GM19397 (cell line): ENCODE results near the gene CPNE4.
"Not testable (repeated sequence)": the region's sequence is repeated elsewhere in the genome, so short reads cannot be mapped to it uniquely, and the experiment has no call there.

Experiments
- ATAC-seq: cut with Tn5 transposase; IDR thresholded peaks from one replicate; pipeline ENCODE4 v1.9.1; 2021; ENCODE audit warnings: mild to moderate bottlenecking, moderate library complexity; ENCODE audit not compliant: unreplicated experiment

CPNE4 gene

GRCh38 chr3:132034486-132035464 is at the start of gene CPNE4:
CPNE4 (minus strand) TSS chr3:132035014.
- ATAC-seq, result peak; percentile 91

DNA sequence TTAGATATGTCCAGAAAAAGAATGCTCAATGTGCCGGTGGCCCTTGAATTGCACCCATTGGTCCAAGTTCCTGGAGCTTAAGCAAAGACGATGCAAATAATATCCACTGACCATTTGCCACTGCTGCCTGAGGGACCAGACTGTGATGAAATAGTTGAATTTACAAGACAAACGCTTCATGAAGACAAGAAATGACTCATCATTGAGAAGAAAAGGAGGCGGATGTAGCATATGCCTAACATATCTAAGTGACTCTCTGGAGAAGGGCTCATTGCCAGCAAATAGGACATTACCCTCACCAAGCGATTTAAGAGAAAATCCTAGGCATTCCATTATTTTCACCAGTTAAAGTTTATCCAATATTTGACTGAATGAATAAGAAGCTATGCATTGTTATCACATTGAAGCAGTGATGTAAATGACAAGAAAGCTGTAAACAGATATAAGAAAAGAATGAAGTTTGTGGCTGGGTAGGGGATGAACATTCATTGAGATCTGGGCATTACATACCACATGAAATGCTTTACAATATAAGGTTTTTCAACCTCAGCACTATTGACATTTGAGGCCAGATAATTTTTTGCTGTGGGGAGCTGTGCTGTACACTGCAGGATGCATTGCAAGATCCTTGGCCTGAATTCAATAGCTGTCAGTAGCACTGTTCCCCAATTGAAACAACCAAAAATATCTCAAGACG is 48.9 kb upstream of the CPNE4 start:
- ATAC-seq, result no peak

DNA sequence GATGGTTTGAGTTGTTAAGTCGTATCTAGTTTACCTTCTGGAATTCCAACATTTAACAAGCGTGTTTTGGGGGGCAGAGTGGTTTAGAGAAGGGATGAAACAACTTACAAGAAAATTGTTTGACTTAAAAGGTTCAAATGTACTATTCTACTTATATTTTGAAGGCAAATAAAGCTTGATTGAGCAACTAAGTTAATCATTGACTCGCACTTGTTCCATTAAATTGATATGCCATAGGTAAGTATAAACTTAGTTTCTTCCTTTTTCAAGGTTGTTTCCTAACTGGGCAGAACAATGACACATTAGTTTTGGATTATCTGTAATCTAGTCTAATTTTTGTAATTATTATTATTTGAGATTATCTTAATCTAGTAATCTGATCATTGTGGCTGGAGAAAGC is 48.3 kb upstream of the CPNE4 start:
- no peak for ATAC-seq

GRCh38 chr3:132079147-132079546 is 44.3 kb upstream of the CPNE4 start:
- ATAC-seq, result no peak

- ATAC-seq, result no peak
Observed at GRCh38 chr3:132073771-132074170, 39.0 kb upstream of the CPNE4 start.

GRCh38 chr3:132071043-132071442 is 36.2 kb upstream of the CPNE4 start:
- no peak for ATAC-seq

GRCh38 chr3:132064114-132064513 is 29.3 kb upstream of the CPNE4 start:
- no peak for ATAC-seq

DNA sequence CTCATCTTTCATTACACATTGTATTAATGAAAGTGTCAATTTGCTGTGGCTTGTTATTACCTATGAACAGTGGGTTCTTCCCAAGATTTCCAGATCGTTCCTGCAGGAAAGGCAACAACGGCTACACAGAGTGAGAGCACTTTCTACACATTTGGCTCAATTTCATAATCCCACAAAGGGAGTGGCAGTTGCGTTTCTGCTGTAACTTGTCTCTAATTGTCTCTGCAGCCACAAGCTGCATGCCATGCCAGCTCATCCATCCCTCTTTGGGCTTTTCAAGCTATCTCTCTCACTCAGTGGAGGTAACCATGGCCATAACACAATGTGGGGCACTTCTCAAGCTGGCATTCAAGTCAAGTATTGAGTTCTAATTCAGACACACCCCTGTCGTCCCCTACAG is 27.7 kb upstream of the CPNE4 start:
- no peak for ATAC-seq

DNA sequence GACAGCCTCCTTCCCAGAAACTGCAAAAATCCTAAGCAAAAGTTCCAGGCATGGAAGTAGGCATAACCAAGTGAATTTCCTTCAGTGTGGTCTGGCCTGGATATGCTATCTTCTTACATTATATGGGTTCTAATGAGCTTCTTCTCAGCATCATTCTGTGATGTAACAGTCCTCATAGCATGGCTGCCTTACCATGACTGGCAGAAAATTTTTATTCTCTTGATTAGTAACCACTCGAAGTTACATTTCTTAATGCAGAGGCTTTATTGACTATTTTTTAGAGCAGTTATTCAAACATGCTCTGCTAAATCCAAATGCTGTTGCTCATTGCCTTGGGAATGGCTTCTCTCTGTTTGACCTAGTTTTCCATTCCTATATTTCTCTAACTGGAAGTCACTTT is 21.1 kb upstream of the CPNE4 start:
- ATAC-seq, result no peak

- ATAC-seq, result no peak
Observed at GRCh38 chr3:132047209-132047608, 12.4 kb upstream of the CPNE4 start.

- ATAC-seq, result not testable (repeated sequence)
Observed at GRCh38 chr3:132044874-132045273, 10.1 kb upstream of the CPNE4 start.

DNA sequence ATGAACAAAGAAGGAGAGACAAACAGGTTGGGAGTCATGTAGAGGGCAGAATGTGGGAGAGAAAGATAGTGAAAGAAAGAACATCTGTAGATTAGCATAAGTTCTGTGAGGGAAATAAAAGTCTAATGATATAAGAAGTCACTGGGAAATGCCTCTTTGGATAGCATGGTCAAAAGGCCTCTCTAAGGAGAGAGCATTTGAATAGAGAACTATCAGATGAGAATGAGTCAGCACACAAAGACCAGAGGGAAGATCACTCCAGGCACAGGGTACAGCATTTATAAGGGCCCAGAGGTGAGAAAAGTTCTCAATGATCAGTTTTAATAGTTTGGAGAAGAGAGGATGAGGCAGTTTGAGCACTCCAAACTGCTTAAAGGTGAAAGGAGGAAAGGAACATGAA is 7.9 kb upstream of the CPNE4 start:
- ATAC-seq, result no peak

DNA sequence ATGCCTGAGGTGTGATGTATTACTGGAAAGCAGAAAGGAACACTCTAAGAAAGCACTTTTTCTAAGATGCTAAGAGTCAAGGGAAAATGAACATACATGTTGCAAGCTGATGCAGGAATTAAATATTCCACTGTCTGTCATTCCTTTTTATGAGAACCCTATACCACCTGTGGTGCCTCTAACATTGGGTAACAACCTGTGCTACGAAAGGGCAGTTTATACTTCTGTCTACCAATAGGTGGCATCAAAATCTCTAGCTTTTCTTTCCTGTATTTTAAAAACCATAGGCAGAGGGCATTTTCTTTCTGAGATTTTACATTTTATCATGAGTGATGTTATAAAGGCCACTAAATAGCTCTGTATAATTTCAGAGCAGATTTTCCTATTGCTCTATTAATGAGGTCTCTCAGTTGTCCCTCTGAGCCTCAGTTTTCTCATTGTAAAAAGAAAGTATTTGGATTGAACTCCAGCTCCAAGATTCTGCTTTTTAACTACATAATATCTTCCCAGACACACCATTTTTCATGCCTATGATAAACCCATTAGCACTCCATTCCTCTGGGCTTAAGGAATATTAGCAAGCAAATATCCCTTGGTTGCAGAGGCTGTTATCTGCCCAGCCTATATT is 3.5 kb upstream of the CPNE4 start:
- no peak for ATAC-seq

DNA sequence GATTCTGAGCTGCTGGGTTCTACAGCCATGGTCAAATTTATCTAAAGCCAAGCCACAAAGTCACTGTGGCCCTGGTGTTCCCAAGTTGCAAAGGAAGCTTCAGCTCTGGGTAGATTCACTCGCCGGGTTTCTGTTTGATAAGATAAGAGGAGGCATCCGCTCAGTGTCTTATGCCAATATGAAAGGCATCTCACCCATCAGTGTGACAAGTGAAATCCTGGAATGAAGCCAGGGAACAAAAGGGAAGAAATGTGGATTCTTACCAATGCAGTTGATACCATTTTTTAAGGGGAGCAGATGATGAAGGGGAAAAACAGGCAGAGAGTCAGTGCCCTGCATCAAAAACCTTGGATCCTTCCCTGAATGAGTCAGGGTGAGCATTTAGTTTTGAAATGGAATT is 2.8 kb upstream of the CPNE4 start:
- no peak for ATAC-seq

DNA sequence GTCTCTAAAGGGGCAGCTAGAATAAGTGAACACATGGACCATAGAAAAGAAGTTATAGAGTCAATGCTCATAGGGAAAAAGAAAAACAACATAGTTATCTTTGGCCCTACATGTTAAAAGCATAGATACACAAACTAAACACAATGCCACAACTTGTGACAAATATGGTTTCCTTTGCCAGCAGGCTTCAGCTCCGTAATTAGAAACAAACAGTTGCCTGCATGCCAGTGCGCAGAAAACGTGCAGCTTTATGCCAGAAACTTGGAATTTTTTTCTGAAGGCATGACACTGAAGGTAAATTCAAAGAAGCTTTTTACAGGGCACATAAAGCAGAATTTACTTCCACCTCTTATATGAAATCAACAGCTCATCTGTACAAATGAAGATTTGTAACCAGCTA is 2.2 kb upstream of the CPNE4 start:
- ATAC-seq, result no peak

DNA sequence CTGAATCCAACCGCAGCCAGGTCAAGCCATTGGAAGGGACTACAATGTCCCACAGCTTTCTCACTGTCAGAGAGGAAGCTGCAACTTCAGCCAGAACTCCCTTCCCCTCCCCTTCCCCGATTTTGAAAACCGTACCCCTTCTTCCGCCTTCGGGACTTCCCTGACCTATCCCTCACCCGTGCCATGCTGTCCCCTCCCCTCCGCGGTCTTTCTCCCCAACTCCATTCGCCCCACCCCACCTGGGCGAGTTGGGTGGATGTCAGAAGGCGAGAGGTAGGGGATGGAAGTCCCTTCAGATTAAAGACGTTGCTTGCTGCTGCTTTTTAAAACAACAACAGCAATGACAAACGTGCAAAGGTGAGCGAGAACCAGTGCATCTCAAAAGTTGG is 723 bp downstream of the CPNE4 start:
- ATAC-seq, result no peak

GRCh38 chr3:132033471-132033870 is 1.3 kb downstream of the CPNE4 start:
- no peak for ATAC-seq

DNA sequence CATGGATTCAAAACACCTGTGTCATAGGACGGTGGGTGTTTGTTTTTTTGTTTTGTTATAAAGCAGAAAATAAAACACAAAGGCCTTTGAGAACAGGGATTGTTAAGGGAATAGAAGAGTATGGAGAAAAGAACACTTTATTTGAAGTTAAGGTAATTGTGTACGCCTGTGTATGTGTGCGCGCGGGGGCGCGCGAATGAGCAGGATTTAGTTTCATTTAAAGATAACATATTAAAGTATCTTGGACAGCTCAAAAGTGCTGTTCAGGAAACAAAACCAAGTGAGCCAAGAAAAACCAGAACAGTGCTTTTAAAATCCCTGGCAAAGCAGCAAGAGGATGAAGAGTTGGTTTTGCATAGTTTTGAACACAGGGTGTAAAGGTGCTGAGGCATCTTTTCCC is 1.9 kb downstream of the CPNE4 start:
- ATAC-seq, result no peak

- no peak for ATAC-seq
Observed at GRCh38 chr3:132029182-132029902, 5.5 kb downstream of the CPNE4 start.

GRCh38 chr3:132022914-132023313 is 11.9 kb downstream of the CPNE4 start:
- ATAC-seq, result no peak

DNA sequence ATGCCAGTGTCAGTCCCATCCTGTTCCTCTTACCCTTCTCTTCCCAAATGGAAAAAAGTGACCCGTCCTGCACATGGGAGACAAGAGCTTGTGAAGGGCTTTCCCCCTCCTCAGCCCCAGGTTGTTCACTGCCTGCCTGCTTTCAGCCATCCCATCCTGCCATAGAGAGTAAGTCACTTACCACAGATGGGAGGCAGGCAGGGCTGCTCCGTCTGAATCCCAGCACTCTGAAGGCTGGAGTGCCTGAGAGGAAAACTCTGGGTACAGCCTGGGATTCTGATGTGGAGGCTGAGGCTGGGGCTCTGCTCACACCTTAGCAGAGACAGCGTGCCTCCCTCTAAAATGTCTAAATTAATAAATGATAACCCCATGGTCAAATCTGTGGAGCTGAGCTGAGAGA is 14.8 kb downstream of the CPNE4 start:
- ATAC-seq, result no peak
